Kidney tubule cell (primary cell): ENCODE measurements around the gene VAPA.

Source experiments
- DNase-seq: peaks from one replicate; pipeline ENCODE4 v3.0.0-alpha.2; 2018; ENCODE audit warnings: low spot score

VAPA gene

GRCh38 chr18:9913526-9914333, at the start of gene VAPA:
TSS of gene VAPA (plus strand) at chr18:9914016. CDS start at chr18:9914257, 241 bp downstream.
- DNase-seq = peak; percentile 97

- no peak for DNase-seq
These were observed 47.9 kb upstream of the VAPA start for GRCh38 chr18:9865764-9866490.

GRCh38 chr18:9866627-9867026, 47.2 kb upstream of the VAPA start:
- DNase-seq = no peak

GRCh38 chr18:9867071-9867594, 46.7 kb upstream of the VAPA start:
- peak; percentile 53 for DNase-seq

- DNase-seq = no peak
These were observed 44.7 kb upstream of the VAPA start for GRCh38 chr18:9868857-9869714.

- DNase-seq = peak; percentile 58
These were observed 43.9 kb upstream of the VAPA start for GRCh38 chr18:9869715-9870430.

GRCh38 chr18:9870431-9871008, 43.3 kb upstream of the VAPA start:
- DNase-seq = no peak

- DNase-seq = no peak
These were observed 42.5 kb upstream of the VAPA start for GRCh38 chr18:9871244-9871746.

- no peak for DNase-seq
These were observed 41.0 kb upstream of the VAPA start for GRCh38 chr18:9872823-9873222.

- no peak for DNase-seq
These were observed 39.1 kb upstream of the VAPA start for GRCh38 chr18:9874728-9875127.

- DNase-seq = no peak
These were observed 37.5 kb upstream of the VAPA start for GRCh38 chr18:9876212-9876866.

- DNase-seq = peak; percentile 77
These were observed 36.8 kb upstream of the VAPA start for GRCh38 chr18:9876867-9877654.

GRCh38 chr18:9877655-9878014, 36.2 kb upstream of the VAPA start:
- DNase-seq = no peak

- no peak for DNase-seq
These were observed 35.7 kb upstream of the VAPA start for GRCh38 chr18:9878095-9878494.

GRCh38 chr18:9878783-9879242, 35.0 kb upstream of the VAPA start:
- no peak for DNase-seq

GRCh38 chr18:9884090-9884489, 29.7 kb upstream of the VAPA start:
- DNase-seq = no peak

GRCh38 chr18:9884532-9885140, 29.2 kb upstream of the VAPA start:
- no peak for DNase-seq

GRCh38 chr18:9885170-9886004, 28.4 kb upstream of the VAPA start, which contains the start of gene TXNDC2:
TSS of gene TXNDC2 (plus strand) at chr18:9885973. CDS start at chr18:9886681, 708 bp downstream.
- DNase-seq = no peak
